GM21723 (cell line): Measurements from ENCODE around the gene CIAO3.
"Not testable (repeated sequence)": the region's sequence is repeated elsewhere in the genome, so short reads cannot be mapped to it uniquely, and the experiment has no call there.

Experiments
- ATAC-seq: cut with Tn5 transposase; IDR thresholded peaks from one replicate; pipeline ENCODE4 v1.9.1; 2021; ENCODE audit warnings: mild to moderate bottlenecking, moderate library complexity; ENCODE audit not compliant: unreplicated experiment

CIAO3 gene

GRCh38 chr16:725041-725376 lies 15.8 kb downstream of the CIAO3 start:
- ATAC-seq, result no peak

GRCh38 chr16:724188-725040 lies 16.4 kb downstream of the CIAO3 start:
- ATAC-seq, result no peak

GRCh38 chr16:723695-724094 lies 17.1 kb downstream of the CIAO3 start:
- no peak for ATAC-seq

- ATAC-seq, result no peak
Observed at GRCh38 chr16:722835-723633, 17.8 kb downstream of the CIAO3 start.

GRCh38 chr16:721765-722540 lies 18.8 kb downstream of the CIAO3 start:
- no peak for ATAC-seq

GRCh38 chr16:720990-721764 lies 19.6 kb downstream of the CIAO3 start, which contains the start of gene ANTKMT:
TSS of gene ANTKMT (plus strand) at chr16:721146. CDS start at chr16:721275, 129 bp downstream.
- peak; percentile 55 for ATAC-seq

GRCh38 chr16:720447-720989 lies 20.3 kb downstream of the CIAO3 start:
- peak; percentile 21 for ATAC-seq

GRCh38 chr16:719815-720446 lies 20.9 kb downstream of the CIAO3 start:
- no peak for ATAC-seq

- no peak for ATAC-seq
Observed at GRCh38 chr16:718922-719321, 21.9 kb downstream of the CIAO3 start.

- ATAC-seq, result no peak
Observed at GRCh38 chr16:718389-718788, 22.4 kb downstream of the CIAO3 start.

GRCh38 chr16:717450-718245 lies 23.1 kb downstream of the CIAO3 start:
- no peak for ATAC-seq

- ATAC-seq, result no peak
Observed at GRCh38 chr16:716768-717325, 23.9 kb downstream of the CIAO3 start.

GRCh38 chr16:716200-716568 lies 24.6 kb downstream of the CIAO3 start:
- no peak for ATAC-seq

- ATAC-seq, result peak; percentile 8
Observed at GRCh38 chr16:715477-716199, 25.2 kb downstream of the CIAO3 start.

GRCh38 chr16:714558-715476 lies 26.0 kb downstream of the CIAO3 start, which contains the start of gene METRN:
TSS of gene METRN (plus strand) at chr16:715118. CDS start at chr16:715290, 172 bp downstream.
- ATAC-seq, result peak; percentile 55

GRCh38 chr16:714079-714478 lies 26.7 kb downstream of the CIAO3 start:
- ATAC-seq, result no peak

GRCh38 chr16:712740-713250 lies 28.0 kb downstream of the CIAO3 start:
- ATAC-seq, result not testable (repeated sequence)
